Activated naive CD4-positive, alpha-beta T cell treated with anti-CD3 and anti-CD28 coated beads, Interleukin-2, amount 50 U/mL, for 16 hours (primary cell): Measurements from ENCODE around the gene TBL2.
A peak's percentile ranks its signal among the peaks of the same experiment; 100 is the strongest.
"Not testable (repeated sequence)": the region's sequence is repeated elsewhere in the genome, so short reads cannot be mapped to it uniquely, and the experiment has no call there.

Source experiments
- DNase-seq: peaks from one replicate; pipeline ENCODE4 v3.0.0-alpha.2; 2020

TBL2 gene

DNA sequence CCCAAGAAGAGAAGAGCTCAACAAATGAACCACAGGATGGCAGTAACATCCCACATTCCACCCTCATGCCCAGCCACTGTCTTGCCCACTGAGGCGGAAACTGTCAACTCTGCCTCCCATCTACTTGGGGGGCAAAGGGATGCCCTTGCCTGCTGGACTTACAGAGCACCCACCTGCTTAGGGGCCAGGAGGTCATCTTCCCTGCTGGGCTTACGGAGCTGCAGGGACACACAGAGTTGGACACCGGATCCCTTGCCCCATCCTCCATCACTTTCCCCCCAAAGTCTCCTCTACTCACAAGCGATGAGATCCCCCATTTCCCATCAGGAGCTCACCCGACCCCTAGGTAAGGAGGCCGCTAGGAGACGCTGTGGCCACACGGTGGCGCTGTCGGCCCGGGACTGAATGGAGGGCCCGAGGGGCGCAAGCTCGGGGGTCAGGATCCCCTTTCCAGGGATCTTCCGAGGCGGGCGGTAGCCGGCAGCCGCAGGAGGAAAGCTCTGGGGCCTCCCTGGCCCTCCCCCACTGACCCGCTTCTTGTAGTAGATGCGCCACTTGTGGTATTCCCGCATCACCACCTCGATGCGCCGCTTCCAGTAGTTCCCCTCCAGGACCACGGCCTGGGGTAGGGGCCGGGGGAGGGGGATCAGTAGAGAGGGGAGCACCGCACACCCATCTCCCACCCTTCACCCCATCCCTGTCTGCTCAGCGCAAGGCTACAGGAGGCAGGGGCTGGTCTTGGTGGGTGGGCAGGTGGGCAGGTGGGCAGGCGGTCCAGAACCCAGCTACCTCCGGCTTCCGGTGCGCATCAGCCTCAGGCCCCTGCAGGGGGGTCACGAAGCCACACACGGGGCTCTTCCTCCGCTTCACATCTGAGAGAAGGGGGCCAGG, 28.7 kb upstream of the TBL2 start:
- DNase-seq: peak; percentile 69

- DNase-seq: no peak
These were observed 27.3 kb upstream of the TBL2 start for GRCh38 chr7:73605601-73606220.

DNA sequence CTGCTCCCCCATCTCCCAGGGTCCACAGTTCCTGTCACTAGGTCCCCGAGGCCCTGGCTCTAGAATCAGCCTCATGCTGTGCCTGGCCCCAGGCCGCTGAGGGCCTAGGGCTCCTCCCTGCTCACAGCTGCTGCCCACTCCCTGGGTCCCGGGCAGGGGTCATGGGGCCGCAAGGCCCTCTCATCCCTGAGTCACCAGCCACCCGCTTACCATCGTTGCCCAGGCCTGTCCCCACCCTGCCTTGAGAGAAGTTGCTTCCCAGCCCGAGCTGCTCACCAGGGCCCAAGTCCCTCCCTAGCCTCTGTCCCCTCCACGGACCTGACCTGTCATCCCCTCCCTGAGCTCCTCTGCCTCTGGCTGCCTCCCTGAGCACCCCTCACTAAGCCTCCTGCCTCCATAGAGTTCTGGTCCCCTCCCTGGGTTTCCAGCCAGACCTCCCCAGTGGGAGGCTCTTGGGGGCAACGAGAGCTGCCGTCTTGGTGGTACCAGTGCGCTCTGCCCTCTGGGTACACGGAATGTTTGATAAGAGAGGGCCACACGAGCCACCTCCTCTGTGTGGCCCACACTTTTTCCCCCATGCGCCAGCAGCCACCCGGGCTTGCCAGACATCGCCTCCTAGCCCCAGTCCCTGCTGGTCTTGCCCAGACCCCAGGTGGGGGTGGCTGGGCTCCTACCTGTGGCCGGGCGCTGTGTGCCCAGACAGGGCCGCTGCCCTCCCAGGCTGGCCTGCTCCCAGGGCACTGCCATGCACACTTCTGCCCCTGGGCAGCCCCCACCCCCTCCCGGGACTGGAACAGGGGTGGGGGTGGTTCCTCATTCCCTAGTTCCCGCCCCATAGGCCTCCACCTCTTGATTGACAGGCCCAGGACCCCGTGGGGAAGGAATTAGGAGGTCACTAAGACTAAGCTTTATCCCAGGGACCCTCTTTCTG, 24.6 kb upstream of the TBL2 start:
- DNase-seq: no peak

GRCh38 chr7:73599916-73600315, 21.5 kb upstream of the TBL2 start:
- no peak for DNase-seq

DNA sequence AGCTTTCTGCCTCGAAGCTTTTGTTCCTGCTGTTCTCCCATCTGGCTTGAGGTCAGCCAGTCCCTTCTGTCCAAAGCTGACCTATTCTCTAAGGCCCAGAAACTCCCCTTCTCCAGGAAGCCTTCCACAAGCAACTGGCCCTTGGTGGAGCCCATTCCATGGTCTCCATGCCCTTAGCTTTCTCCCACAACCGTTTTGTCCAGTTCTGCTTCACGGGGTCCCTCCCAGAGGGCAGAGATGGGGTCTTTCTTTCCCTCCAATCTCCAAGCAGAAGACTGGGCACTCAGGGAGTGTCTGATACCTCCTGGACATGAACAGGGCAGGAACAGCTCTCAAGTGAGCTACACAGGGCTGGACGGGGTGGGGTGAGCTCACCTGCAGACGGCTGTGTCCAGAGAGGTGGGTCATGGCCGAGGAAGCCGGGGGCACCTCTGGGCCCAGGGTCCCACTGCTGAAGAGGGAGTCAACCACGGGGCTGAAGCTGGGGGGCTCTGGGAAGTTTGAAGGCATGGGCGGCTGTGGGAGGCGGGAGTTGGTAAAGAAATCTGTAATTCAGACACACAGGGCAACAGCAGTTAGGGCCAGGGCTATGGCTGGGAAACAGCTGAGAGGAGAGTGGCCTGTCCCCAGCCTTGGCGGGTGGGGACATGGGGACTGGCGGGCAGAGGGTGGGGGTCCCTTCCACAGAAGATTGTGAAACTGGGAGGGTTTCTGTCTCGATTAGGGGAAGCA, 20.9 kb upstream of the TBL2 start:
- no peak for DNase-seq

DNA sequence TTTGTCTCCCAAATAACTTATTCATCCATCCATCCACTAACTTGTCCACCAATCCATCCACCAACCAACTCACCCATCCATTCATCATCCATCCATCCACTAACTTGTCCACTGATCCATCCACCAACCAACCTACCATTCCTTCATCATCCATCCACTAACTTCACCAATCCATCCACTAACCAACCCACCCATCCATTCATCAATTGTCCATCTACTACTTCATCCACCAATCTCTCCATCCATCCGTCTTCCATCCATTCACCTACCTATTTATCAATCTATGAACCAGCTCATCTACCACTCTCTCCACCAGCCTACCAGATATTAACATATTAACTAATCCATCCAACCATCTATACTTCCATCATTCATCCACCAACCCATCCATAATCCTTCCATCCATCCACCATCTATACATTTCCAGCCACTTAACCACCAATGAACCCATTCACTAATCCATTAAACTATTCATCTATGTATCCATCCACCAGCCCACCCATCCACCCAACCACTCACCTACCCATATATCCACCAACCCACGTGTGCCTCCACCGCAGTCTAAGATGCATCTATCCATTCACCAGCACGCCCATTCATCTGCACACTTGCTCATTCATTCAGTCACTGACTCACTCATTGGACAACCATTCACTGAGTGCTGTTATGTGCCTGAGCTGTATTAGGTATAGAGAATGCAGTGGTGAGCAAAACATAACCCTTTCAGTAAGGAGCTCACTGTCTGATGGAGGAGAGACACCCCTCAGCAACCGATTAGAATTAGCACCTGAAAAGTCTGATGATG, 19.8 kb upstream of the TBL2 start:
- no peak for DNase-seq

GRCh38 chr7:73596191-73597065, 18.0 kb upstream of the TBL2 start:
- no peak for DNase-seq

DNA sequence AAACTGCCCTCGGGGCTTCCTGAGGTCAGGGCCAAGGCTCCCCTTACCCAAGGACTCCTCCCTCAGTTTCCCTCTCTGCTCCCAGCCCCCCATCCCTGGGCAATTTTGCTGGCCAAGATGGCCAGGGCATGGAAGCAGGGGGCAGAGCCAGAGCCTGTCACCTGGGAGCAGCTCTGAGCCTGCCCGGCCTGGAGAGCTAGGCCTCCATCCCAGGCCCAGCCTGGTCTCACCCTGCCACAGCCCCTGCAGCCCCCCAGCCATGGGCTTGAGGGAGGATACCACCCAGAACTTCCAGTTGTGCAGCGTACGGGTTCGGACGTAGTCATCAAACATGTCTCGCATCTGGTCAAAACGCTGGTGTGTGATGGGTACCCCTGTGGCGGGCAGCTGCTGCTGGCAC, 17.0 kb upstream of the TBL2 start:
- DNase-seq: no peak

GRCh38 chr7:73593207-73594045, 15.0 kb upstream of the TBL2 start:
- no peak for DNase-seq

DNA sequence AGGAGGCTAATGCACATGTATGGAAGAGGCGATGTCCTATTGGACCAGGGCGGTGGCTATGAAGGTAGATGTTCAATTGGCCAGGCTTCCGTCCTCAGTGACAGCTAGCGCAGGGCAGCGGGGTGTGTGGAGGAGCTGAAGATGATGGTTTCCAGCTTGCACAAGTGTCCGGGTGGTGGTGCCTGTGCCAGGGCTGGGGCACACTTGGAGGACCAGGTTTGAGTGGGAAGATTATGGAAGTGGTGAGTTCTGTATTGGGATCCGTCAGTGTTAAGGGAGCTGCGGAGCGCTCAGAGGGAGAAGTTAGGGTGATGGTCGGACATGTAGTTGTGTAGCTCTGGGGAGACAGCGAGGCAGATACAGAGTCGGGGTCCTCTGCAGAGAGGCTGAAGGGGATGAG, 8.5 kb upstream of the TBL2 start:
- DNase-seq: no peak

DNA sequence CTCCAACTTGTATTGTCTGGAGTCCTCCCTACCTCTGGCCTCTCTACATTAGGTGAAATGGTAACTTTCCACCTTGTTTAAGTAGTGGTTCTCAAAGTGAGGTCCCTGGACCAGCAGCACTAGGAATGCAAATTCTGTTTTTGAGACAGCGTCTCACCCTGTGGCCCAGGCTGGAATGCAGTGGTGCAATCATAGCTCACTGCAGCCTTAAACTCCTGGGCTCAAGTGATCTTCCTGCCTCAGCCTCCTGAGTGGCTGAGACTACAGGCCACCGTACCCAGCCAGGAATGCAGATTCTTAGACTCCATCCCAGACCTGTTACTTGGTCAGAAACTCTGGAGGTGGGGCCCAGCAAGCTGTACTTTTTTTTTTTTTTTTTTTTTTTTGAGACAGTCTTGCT, 6.8 kb upstream of the TBL2 start:
- DNase-seq: no peak

DNA sequence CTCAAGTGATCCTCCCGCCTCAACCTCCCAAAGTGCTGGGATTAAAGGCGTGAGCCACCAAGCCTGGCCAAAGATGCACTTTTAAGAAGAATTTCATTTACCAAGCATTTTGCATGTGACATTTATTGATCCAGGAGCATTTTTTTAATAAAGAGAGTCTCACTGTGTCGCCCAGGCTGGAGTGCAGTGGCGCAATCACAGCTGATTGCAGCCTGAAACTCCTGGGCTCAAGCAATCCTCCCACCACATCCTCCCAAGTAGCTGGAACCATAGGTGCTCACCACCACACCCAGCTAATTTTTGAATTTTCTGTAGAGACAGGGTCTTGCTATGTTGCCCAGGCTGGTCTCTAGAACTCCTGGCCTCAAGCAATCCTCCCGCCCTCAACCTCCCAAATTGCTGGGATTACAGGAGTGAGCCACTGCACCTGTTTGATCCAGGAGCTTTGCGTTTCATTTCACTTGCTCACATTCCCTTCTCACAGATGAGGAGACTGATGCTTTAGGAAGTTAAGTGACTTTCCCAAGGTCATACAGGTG, 4.4 kb upstream of the TBL2 start:
- DNase-seq: no peak

GRCh38 chr7:73581006-73581405, 2.6 kb upstream of the TBL2 start:
- DNase-seq: not testable (repeated sequence)

DNA sequence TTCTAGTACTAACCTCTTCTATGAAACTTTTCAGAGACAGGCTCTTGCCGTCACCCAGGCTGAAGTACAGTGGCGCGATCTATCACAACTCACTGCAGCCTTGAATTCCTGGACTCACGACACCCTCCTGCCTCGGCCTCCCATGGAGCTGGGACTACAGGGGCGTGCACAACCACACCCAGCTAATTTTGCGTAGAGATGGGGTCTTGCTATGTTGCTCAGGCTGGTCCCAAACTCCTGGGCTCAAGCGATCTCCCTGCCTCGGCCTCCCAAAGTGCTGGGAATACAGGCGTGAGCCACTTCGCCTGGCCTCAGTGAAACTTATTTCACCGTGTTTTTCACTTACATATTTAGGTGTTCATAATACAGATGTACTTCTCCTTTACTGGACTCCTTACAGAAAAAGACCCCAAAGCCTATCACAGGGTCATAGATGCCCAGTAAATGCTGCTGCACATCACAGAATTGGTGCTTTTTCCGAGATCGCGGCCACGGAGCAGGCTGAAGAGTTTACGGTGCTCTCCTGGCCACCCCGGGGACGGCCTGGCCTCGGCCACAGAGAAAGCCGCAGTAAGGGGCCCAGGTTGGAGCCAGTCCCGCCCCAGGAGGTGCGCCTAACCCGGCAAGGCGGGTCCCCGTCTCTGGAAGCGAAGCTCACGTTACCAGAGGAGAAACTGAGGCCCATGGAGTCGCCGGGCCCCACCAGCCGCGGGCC, 595 bp downstream of the TBL2 start:
- DNase-seq: no peak

DNA sequence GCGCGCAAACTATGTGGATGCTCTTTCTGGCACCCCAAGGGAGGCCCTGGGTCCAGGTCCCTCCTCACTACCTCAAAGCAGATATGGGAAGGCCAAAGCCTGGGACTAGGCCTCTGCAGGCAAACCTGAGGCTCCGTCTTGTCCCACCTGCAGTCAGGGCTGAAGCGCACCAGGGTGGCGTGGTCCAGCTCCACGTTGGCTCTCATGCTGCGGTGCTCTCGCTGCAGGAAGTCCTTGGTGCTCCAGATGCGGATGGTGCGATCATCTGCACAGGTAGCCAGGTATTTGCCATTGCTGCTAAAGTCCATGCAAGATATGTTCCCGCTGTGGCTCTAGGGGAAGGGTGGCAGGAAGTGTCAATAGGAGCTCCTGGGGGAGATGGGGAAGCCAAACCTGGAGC, 4.6 kb downstream of the TBL2 start:
- no peak for DNase-seq

DNA sequence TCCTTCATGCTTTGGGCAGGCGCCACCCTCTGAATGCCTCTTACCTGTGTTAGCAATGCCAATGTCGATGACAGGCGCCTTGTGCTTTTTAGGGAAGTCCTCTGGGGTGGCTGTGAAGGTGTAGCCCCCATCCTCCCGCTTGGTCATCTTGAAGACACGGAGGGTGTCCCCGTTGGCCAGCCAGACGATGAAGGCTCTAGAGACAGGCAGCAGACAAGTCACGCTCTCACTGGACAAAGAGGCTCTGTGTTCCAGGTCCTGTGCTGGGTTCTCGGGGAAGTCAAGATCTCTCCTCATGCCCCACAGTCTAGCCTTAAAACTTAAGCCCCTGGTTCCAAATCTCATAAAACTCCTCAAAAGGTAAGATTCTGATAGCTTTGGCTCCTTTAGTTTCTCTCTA, 5.1 kb downstream of the TBL2 start:
- DNase-seq: no peak

- no peak for DNase-seq
These were observed 5.6 kb downstream of the TBL2 start for GRCh38 chr7:73572767-73573186.

GRCh38 chr7:73570977-73571376, 7.4 kb downstream of the TBL2 start:
- DNase-seq: no peak

DNA sequence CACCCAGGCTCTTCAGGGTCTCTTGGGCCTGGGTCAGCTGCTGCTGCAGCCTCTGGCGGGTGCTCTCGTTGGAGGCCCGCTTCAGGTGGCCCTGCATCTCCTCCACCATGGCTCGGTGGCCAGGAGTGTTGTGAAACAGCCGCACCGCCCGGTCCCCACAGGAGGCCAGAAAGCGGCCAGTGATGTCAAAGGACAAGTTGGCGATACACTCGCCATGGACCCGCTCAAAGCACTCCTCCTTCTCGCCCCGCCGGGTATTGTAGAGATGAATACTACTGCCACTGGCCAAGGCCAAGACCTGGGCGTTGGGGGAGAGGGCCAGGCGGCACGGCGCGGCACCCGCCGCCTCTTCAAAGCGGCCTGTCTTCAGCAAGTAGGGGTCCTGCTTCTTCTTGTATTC, 7.9 kb downstream of the TBL2 start:
- DNase-seq: no peak
